GM21515 (cell line): ENCODE data around the gene HSPA14.
"Not testable (repeated sequence)": the region's sequence is repeated elsewhere in the genome, so short reads cannot be mapped to it uniquely, and the experiment has no call there.

Experiments
- ATAC-seq: cut with Tn5 transposase; IDR thresholded peaks from one replicate; pipeline ENCODE4 v1.9.1; 2021; ENCODE audit not compliant: unreplicated experiment

The HSPA14 gene

DNA sequence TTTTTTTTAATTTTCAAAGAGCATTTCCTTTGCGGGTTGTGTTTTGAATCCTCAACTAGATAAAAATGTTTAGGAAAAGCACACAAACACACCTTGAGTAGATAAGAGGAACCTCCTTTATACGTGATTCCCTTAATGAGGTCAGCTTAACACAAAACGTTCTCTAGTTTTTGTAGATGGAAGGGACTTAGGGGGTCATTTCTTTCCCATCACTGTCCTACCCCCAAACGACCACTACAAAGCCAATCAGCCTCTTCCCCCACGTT, 41.8 kb downstream of the HSPA14 start:
- no peak for ATAC-seq

DNA sequence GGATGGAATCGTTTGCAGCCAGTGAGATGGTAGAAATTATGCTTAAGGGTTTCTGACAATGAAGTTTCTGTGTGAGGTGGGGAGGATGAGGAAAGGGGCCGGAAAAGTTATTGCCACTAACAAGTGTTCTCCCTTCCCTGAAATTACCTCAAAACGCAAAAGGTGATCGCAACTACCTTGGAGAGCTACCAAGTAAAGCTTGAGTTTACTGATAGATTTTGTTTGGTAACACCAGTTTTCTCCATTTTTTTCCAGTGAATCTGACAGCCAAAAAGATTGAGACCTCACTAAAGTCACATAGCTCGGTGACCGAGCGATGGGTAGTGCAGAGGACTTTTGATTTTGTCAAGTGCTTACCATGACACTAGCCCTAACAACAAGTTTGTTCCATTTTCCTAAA, 42.1 kb downstream of the HSPA14 start:
- ATAC-seq = no peak

DNA sequence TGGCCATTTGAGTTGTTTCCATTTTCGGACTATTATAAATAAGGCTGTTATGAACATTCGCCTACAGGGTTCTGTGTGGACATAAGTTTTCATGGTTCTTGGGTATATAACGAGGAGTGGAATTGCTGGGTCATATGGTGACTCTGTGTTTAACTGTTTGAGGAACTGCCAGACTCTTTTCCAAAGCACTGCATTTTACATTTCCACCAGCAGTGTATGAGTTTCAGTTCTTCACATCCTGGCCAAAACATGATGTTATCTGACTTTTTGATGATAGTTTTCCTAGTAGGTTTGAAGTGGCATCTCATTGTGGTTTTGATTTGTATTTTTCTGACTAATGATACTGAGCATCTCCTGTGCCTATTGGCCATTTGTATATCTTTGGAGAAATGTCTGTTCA, 46.0 kb downstream of the HSPA14 start:
- ATAC-seq = no peak

DNA sequence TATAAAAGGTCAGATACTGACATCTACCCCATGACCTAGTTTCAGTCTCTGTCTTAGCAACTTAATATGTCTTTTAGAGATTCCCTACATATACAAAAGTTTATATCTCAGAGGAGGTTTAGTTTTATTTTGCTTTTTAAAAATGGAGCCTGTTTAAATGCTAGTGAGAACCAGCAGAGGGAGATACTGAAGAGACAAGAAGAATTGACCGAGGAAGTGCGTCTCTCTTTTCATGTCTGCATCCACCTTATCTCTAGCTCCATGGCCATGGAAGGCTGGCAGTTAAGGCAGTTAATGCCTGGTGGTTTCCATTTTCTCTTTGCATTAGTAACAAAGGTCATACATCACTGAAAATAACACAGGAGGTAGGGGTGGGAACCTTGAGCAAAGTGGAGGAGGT, 51.2 kb downstream of the HSPA14 start:
- ATAC-seq = no peak

DNA sequence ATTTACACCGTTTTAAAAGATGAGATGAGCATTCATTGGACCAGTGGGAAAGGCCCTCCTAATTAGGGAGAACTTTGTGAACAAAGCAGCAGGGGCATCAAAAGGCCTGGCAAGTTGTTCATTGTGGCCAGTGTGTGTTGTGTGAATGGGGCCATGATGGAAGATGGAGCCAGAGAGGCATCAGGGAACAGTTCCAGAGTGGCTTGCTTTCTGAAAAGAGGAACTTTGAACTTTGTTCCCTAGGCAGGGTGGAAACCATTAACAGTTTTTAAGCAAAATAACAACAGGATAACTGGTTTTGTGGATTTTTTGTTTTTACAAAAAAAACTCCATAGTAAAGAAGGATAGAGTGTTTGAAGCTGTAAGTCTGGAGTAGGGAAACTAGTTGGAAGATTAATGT, 53.0 kb downstream of the HSPA14 start:
- no peak for ATAC-seq

DNA sequence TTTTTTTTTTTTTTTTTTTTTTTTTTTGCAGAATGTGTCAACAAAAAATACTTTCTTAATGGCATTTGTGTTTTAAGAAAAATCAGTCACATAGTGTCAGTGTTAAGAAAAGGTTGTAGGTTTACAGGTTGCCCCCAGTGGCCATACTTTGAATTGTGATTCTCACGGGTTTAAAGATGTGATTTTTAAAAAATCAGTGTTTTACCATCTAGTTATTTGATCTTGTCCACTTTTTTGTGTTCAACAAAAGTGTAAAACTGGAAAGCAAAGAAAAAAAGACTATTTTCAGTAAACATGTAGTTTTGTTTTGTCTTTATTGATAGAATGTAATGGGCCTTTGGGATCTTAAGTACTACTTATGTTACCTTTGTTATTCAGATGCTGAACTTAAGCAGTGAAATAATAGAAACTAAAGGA, 66.2 kb downstream of the HSPA14 start:
- ATAC-seq = no peak

DNA sequence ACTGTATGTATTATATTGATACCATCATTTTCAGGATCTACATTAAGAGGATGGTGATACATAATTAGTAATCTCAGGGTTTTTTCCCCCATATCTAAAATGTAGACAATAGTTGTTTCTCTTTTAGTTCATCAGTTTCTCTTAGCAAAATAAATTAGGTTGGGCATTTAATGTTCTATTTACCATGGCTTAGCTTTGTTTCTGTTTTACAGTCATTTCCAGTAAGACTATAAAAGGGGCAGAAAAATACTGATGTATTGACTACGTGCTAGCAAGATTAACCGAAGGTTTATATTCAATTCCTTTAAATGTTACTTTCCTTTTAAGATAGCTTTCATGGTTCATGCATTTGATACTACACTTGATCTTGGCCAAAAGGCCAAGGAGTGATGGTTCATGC, 66.8 kb downstream of the HSPA14 start:
- ATAC-seq = no peak

DNA sequence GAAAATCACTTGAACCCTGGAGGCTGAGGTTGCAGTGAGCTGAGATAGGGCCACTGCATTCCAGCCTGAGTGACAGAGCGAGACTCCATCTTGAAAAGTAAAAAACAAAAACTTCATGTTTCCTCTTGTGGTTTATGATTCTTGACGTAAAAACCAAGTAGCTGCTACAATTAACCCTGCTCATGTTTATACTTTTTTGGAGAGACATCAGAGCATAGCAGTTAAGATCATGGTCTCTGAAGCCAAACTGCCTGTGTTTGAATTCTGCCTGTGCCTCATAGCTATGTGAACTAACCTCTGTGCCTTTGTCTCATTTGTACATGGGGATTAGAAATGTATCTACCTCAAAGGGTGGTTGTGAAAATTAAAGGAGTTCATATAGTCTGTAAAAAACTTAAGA, 67.8 kb downstream of the HSPA14 start:
- ATAC-seq = no peak

DNA sequence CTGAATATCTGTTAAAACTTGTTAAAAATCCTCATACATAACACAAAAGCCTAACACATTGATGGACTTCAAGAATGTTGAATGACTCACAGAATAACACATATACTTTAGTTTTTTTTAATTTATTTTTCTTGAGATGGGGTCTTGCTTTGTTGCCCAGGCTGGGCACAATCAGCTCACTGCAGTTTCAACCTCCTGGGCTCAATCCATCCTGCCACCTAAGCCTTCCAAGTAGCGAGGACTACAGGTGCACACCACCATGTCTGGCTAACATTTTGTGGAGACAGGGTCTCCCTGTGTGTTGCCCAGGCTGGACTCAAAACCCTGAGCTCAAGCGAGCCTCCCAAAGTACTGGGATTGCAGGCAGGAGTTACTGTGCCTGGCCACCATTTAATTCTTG, 68.7 kb downstream of the HSPA14 start:
- ATAC-seq = no peak

DNA sequence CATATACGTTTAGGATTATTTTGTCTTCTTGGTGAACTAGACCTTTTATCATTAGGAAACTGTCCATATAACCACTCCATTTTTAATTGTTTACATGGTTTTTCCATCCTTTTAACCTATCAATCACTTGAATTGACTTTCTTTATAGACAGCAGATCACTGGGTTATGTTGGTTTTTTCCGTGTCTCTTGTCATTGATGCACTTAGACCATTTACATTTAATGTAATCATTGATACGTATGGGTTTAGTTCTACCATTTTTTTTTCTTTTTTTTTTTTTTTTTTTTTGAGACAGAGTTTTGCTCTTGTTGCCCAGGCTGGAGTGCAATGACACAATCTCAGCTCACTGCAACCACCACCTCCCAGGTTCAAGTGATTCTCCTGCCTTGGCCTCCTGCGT, 69.5 kb downstream of the HSPA14 start:
- ATAC-seq = not testable (repeated sequence)

DNA sequence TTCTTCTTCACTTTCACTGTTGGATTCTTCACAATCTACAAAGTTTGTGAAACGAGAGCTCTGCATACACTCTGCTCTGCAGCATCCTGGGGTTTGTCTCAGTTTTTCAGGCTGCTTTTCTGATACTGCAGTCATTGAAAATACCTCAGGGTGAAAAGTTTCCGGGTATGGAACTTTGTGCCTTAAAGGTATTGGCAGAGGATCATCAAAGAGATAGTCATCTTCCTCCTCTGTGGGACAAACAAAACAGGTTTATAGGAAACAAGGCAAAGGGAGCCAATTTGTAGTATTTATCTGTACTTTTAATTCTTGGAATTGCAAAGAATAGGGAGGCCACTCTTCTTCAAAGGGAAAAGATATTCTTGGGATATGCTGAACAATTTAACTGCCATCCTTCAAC, 71.0 kb downstream of the HSPA14 start:
- no peak for ATAC-seq

DNA sequence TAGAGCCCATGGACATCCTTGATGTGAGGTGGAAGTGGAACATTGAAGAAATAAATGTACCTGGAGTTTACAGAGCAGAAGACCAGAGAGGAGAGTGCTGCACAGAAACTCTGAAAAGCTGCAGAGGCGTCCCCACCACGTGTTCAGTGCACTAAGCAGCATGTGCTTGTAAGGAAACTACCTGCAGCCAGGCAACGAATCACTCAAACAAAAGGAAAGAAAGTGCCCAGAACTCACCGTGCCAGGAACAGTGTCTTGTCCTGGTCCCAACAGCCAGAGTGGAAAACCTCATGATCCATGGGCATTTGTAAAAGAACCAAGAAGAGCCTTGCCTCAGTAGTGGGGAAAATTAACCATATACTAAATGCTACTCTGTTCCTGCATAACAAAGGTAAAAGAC, 72.8 kb downstream of the HSPA14 start:
- ATAC-seq = no peak

DNA sequence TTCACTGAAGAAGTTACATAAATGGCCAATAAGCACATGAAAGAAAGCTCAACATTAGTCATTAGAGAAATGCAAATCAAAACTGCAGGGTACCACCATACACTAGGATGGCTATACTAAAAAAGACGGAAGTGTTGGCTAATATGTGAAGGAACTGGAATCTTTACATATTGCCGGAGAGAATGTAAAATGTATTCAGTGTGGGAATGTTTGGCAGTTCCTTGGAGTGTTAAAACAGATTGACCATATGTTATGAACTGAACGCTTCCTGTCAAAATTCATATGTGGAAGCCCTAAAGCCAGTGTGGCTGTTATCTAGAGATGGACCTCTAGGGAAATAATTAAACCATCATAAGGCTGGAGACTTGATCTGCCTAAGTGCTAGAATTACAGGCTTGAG, 73.7 kb downstream of the HSPA14 start:
- ATAC-seq = no peak

DNA sequence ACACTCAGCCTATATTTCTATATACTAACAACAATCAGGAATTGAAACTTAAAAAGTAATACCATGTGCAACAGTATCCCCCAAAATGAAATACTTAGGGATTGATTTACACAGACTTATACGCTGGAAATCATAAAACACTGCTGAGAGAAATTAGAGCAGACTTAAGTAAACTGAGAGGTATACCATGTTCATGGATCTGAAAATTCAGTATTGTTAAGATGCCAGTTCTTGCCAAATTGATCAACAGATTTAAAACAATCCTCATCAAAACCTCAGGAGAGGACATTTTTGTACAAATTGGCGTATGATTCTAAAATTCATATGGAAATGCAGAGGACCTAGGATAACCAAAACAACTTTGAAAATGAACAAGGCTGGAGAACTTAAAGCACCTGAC, 78.5 kb downstream of the HSPA14 start:
- no peak for ATAC-seq

DNA sequence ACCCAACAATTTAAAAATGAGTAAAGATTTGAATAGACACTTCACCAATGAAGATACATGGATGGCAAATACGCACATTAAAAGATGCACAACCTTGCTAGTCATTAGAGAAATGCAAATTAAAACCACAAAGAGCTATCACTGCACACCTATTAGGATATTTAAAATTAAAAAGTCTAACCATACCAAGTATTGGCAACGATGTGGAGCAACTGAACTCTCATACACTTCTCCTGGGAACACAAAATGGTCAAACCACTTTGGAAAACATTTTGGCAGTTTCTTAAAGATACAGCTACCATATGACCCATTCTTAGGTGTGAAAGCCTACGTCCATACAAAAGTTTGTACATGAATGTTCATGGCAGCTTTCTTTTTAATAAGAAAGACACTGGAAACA, 79.7 kb downstream of the HSPA14 start:
- ATAC-seq = no peak

DNA sequence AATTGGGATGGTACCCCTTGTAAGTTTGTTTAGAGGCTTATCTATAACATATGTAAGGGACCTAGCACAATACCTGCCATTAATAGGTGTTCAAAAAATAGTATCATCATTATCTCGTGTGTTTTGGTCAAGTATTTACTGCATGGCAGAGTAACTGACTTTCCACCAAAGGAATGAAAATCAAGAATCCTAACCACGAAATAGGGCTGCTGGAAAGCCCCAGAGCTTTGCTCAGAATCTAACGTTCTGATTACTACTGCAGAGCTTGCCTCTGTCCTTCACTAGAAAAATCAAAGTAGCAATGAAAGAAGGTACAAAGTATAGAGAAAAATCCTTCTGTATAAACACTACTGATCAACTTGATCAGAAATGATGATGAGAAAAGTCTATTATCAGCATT, 80.9 kb downstream of the HSPA14 start:
- no peak for ATAC-seq
